ENCODE measurements around the gene KDM4B.
"Not testable (repeated sequence)": the region's sequence is repeated elsewhere in the genome, so short reads cannot be mapped to it uniquely, and the experiment has no call there.

DNA sequence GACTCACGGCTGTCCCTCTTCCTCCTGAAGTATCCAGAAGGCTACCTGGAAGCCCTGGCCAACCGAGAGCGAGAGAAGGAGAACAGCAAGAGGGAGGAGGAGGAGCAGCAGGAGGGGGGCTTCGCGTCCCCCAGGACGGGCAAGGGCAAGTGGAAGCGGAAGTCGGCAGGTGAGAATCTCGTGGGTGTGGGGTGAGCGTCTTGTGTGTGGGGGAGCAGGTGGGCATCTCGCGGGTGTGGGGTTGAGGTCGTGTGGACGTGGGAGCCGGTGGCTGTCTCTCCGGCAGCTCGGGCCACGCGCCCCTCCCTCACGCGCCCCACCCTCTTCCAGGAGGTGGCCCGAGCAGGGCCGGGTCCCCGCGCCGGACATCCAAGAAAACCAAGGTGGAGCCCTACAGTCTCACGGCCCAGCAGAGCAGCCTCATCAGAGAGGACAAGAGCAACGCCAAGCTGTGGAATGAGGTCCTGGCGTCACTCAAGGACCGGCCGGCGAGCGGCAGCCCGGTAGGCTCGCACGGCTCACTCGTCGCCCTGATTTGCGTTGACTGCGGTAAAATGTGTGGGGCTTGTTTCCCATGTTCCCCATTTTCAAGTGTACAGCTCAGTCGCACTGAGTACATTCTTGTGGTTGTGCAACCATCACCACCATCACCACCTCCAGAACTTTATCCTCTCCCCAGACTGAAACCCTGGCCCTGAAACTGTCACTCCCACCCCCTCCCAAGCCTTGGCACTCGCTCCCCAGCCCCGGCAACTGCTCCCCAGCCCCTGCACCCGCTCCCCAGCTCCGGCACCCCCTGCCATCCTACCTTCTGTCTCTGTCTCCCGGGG is 14.4 kb upstream of the KDM4B start:
- TF ChIP-seq, protein P1, sequence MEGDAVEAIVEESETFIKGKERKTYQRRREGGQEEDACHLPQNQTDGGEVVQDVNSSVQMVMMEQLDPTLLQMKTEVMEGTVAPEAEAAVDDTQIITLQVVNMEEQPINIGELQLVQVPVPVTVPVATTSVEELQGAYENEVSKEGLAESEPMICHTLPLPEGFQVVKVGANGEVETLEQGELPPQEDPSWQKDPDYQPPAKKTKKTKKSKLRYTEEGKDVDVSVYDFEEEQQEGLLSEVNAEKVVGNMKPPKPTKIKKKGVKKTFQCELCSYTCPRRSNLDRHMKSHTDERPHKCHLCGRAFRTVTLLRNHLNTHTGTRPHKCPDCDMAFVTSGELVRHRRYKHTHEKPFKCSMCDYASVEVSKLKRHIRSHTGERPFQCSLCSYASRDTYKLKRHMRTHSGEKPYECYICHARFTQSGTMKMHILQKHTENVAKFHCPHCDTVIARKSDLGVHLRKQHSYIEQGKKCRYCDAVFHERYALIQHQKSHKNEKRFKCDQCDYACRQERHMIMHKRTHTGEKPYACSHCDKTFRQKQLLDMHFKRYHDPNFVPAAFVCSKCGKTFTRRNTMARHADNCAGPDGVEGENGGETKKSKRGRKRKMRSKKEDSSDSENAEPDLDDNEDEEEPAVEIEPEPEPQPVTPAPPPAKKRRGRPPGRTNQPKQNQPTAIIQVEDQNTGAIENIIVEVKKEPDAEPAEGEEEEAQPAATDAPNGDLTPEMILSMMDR (IDR thresholded peaks at IDR 0.05; ENCODE audit: insufficient read depth, low read length) = not testable (repeated sequence)
- not testable (repeated sequence) for TF ChIP-seq REST (IDR thresholded peaks at IDR 0.05; ENCODE audit: insufficient replicate concordance, low read depth)
